ENCODE data around the gene MYO1H. TPM values are rescaled to one million over a fixed set of nuclear protein-coding genes. Genes with fewer than 3 reads are reported as not detected.

The MYO1H gene
- total RNA-seq, 2 experiments from 2014 or later: 0.28 to 0.59 TPM

DNA sequence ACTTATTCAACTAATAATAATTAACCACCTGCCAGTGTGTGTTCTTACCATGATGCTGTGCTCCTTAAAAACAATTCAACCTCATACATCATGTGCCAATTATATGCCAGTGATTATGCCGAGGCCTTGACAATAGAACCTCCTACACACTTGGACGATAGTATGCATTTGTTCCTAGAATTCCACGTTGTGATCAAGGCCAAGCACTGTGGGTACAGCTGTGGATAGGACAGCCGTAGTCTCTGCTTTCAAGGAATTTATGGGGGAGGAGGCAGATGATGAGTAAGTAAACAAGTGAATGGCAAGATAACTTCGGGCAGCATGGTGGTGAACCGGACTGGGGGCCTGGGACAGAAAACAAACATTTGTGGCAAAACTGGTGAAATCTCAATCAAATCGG is 18.0 kb upstream of the MYO1H start:
- H2AFZ ChIP-seq (ENCODE audit: low read length): no peak overlapping the region
- DNase-seq (ENCODE audit: low spot score): no peak
- H3K9me2 ChIP-seq (ENCODE audit: insufficient read depth, low read length): no peaks in the 10 kb centered on the region
- H3K4me3 ChIP-seq (ENCODE audit: low read depth, low read length, poor library complexity, severe bottlenecking): no peak overlapping the region
- H3K27ac ChIP-seq (ENCODE audit: low read depth, low read length, poor library complexity, severe bottlenecking): no peak overlapping the region
- BruUV-seq (replicated peaks): no TSS peak
- H3K79me2 ChIP-seq (ENCODE audit: insufficient read depth, low read depth, low read length): no peaks in the 10 kb centered on the region
- TF ChIP-seq, protein P1, sequence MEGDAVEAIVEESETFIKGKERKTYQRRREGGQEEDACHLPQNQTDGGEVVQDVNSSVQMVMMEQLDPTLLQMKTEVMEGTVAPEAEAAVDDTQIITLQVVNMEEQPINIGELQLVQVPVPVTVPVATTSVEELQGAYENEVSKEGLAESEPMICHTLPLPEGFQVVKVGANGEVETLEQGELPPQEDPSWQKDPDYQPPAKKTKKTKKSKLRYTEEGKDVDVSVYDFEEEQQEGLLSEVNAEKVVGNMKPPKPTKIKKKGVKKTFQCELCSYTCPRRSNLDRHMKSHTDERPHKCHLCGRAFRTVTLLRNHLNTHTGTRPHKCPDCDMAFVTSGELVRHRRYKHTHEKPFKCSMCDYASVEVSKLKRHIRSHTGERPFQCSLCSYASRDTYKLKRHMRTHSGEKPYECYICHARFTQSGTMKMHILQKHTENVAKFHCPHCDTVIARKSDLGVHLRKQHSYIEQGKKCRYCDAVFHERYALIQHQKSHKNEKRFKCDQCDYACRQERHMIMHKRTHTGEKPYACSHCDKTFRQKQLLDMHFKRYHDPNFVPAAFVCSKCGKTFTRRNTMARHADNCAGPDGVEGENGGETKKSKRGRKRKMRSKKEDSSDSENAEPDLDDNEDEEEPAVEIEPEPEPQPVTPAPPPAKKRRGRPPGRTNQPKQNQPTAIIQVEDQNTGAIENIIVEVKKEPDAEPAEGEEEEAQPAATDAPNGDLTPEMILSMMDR (conservative IDR thresholded peaks at IDR 0.05; ENCODE audit: low read length): no peak
- no peak for TF ChIP-seq EZH2phosphoT487 (IDR thresholded peaks at IDR 0.05; ENCODE audit: borderline replicate concordance, low read depth, low read length)
- no peaks in the 10 kb centered on the region for H3K36me3 ChIP-seq (ENCODE audit: insufficient read depth, low read length)
- no peaks in the 10 kb centered on the region for H3K9me3 ChIP-seq (ENCODE audit: low read length)
- POLR2A ChIA-PET: no interaction called here
- H3K4me2 ChIP-seq (ENCODE audit: low read length): no peak overlapping the region
- intact Hi-C loops (cut with micrococcal nuclease; ENCODE audit: unreplicated experiment): no loop called here
- CTCF ChIA-PET (ENCODE audit: unreplicated experiment): no interaction called here
- H3K4me1 ChIP-seq (ENCODE audit: insufficient read depth, low read length, poor library complexity, severe bottlenecking): no peaks in the 10 kb centered on the region
- no peaks in the 10 kb centered on the region for H4K20me1 ChIP-seq (ENCODE audit: insufficient read depth, low read length)

DNA sequence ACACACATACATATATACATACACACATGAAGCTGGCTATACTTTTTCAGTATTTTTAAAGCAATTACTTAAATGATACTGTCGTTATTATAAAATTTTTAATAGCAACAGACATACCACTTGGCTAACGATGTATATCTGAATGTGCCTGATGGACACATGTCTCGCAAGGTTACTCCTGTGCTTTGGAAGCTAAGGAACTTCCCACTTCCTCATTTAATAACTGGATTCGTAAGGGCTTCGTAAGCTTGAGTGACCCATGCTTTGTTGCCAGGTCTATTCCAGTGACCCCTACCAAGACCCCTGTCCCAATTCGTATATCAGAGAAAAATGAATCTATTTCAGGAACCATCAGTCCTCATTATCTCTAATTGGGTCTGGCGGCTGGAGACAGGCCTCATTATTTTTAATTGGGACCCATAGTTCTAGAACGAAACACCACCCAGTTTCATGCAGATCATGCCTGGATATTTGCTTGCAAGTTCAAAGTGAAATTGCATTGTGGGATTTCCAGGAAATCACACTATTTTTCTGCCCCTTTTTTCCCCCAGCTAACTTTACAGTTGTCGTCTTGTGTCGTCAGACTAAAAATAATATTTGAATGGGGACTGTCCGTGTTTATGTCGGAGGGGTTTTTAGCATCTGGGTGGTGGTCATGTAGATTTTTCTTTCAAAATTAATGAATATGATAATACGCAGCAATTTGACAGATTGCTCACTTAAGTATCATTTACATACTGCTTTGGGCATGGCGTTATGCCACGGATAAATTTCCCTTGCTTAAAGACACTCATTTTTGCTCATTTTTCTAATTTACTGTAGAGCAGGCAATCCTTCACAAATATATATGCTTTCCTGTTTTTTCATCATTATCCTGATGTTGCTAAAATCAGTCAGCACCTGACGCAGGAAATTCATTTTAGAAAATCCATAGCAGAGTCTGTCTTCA is 17.1 kb upstream of the MYO1H start:
- no peaks in the 10 kb centered on the region for H3K4me1 ChIP-seq (ENCODE audit: insufficient read depth, low read length, poor library complexity, severe bottlenecking)
- no peaks in the 10 kb centered on the region for H3K9me3 ChIP-seq (ENCODE audit: low read length)
- H2AFZ ChIP-seq (ENCODE audit: low read length): no peak overlapping the region
- no TSS peak for BruUV-seq (replicated peaks)
- TF ChIP-seq, protein P1 (conservative IDR thresholded peaks at IDR 0.05; ENCODE audit: low read length): no peak
- no peak for TF ChIP-seq EZH2phosphoT487 (IDR thresholded peaks at IDR 0.05; ENCODE audit: borderline replicate concordance, low read depth, low read length)
- no peak overlapping the region for H3K27ac ChIP-seq (ENCODE audit: low read depth, low read length, poor library complexity, severe bottlenecking)
- ChIA-PET POLR2A (no interaction called here), CTCF (ENCODE audit: unreplicated experiment) (no interaction called here)
- no peaks in the 10 kb centered on the region for H3K36me3 ChIP-seq (ENCODE audit: insufficient read depth, low read length)
- intact Hi-C loops (cut with micrococcal nuclease; ENCODE audit: unreplicated experiment): no loop called here
- no peak overlapping the region for H3K4me3 ChIP-seq (ENCODE audit: low read depth, low read length, poor library complexity, severe bottlenecking)
- no peak overlapping the region for H3K4me2 ChIP-seq (ENCODE audit: low read length)
- H4K20me1 ChIP-seq (ENCODE audit: insufficient read depth, low read length): no peaks in the 10 kb centered on the region
- H3K9me2 ChIP-seq (ENCODE audit: insufficient read depth, low read length): no peaks in the 10 kb centered on the region
- DNase-seq (ENCODE audit: low spot score): no peak
- H3K79me2 ChIP-seq (ENCODE audit: insufficient read depth, low read depth, low read length): no peaks in the 10 kb centered on the region

Measured in OCI-LY7 (cell line).